HCT116 (cell line): ENCODE measurements around the gene OLA1. TPM values are rescaled to one million over a fixed set of nuclear protein-coding genes. Genes with fewer than 3 reads are reported as not detected.

Experiments
- ATAC-seq: fragments of 200-7000 bp; cut with Tn5 transposase; 2 replicates; pipeline ENCODE4 v1.9.1; 2020; ENCODE audit warnings: mild to moderate bottlenecking, moderate library complexity
- BruUV-seq: library from RNA; stranded (reverse); fragments of 400-500 nt; replicated peaks from 2 replicates; lab custom pipeline; 2021; lab: Mats Ljungman, UMichigan
- CTCF ChIA-PET: fragments of 300-600 bp; sonication (Branson Sonifier 250); formaldehyde crosslinking; loops from one replicate; lab custom pipeline; 2021; ENCODE audit warnings: antibody characterized with exemption; lab: Charles Lee
- POLR2A ChIA-PET: fragments of 300-600, 350-600 bp; sonication (Branson Sonifier 250); formaldehyde crosslinking; loops from one replicate; lab custom pipeline; 2021; ENCODE audit warnings: antibody characterized with exemption; lab: Charles Lee
- RAD21 ChIA-PET, 2 experiments: fragments of 300-600 bp; sonication (Branson Sonifier 250); formaldehyde crosslinking; loops; one replicate each; lab custom pipeline; 2023; ENCODE audit warnings: low total read pairs in 2 of 2; ENCODE audit not compliant: uncharacterized antibody in 2 of 2, unreplicated experiment in 2 of 2, low non-redundant PET in 1 of 2; lab: Charles Lee
- DNase-seq: peaks from one replicate; pipeline ENCODE4 v3.0.0-alpha.2; 2010; ENCODE audit warnings: low read depth, low spot score
- H2AFZ ChIP-seq: fragments of 200-600 bp; shearing (Covaris generic), sonication (generic); 2 replicates; pipeline ENCODE4 v1.6.1; 2017; ENCODE audit warnings: low read depth, mixed run types, mixed read lengths, antibody characterized with exemption, low read length; ENCODE audit not compliant: poor library complexity, severe bottlenecking
- H3K27ac ChIP-seq: 2 replicates; pipeline ENCODE4 v1.5.1; 2012; ENCODE audit warnings: low read depth, low read length
- H3K27me3 ChIP-seq: fragments of 200-600 bp; sonication (generic); 2 replicates; pipeline ENCODE4 v1.6.1; 2016; ENCODE audit warnings: mixed run types, low read length, mixed read lengths; ENCODE audit not compliant: insufficient read depth
- H3K36me3 ChIP-seq, 2 experiments: fragments of 200-500 bp in 1 of 2; fragments of 200-600 bp in 1 of 2; sonication (Bioruptor generic) in 1 of 2; sonication (generic) in 1 of 2; 2 replicates each; pipeline versions ENCODE4 v1.5.1 to v1.6.1; 2014 to 2016; ENCODE audit warnings: low read length in 2 of 2, inconsistent platforms in 1 of 2, mixed read lengths in 1 of 2, mixed run types in 1 of 2; ENCODE audit not compliant: insufficient read depth in 2 of 2, control insufficient read depth in 1 of 2
- H3K4me1 ChIP-seq, 2 experiments: fragments of 200-600 bp in 1 of 2; sonication (generic) in 1 of 2; 2 replicates each; pipeline versions ENCODE4 v1.5.1 to v1.6.1; 2012 to 2017; ENCODE audit warnings: low read length in 2 of 2, inconsistent platforms in 1 of 2, mild to moderate bottlenecking in 1 of 2, mixed read lengths in 1 of 2, mixed run types in 1 of 2, moderate library complexity in 1 of 2; ENCODE audit not compliant: insufficient read depth in 2 of 2, control insufficient read depth in 1 of 2
- H3K4me2 ChIP-seq: fragments of 200-600 bp; sonication (generic); 2 replicates; pipeline ENCODE4 v1.6.1; 2017; ENCODE audit warnings: mixed run types, low read length, mixed read lengths
- H3K4me3 ChIP-seq, 2 experiments: fragments of 200-600 bp in 1 of 2; sonication (generic) in 1 of 2; replicated peaks in 1 of 2; 2 replicates each; pipeline ENCODE4 v1.5.1; 2011 to 2016; ENCODE audit warnings: low read length in 2 of 2, control low read depth in 1 of 2, low read depth in 1 of 2, mild to moderate bottlenecking in 1 of 2, mixed read lengths in 1 of 2, mixed run types in 1 of 2
- H3K79me2 ChIP-seq: fragments of 200-600 bp; sonication (generic); 2 replicates; pipeline ENCODE4 v1.6.1; 2017; ENCODE audit warnings: mild to moderate bottlenecking, mixed run types, low read length, moderate library complexity, mixed read lengths; ENCODE audit not compliant: insufficient read depth
- H3K9ac ChIP-seq: fragments of 200-600 bp; sonication (generic); 2 replicates; pipeline ENCODE4 v1.6.1; 2016; ENCODE audit warnings: low read length, mixed read lengths
- H3K9me2 ChIP-seq: fragments of 200-600 bp; sonication (generic), shearing (Covaris generic); 2 replicates; pipeline ENCODE4 v1.6.1; 2017; ENCODE audit warnings: mixed run types, mild to moderate bottlenecking, moderate library complexity; ENCODE audit not compliant: insufficient read depth
- H3K9me3 ChIP-seq, 2 experiments: fragments of 200-500 bp in 1 of 2; fragments of 200-600 bp in 1 of 2; sonication (Bioruptor generic) in 1 of 2; sonication (generic) in 1 of 2; 2 replicates each; pipeline ENCODE4 v1.6.1; 2014 to 2017; ENCODE audit warnings: low read length in 2 of 2, mixed read lengths in 2 of 2, inconsistent platforms in 1 of 2, low read depth in 1 of 2, mild to moderate bottlenecking in 1 of 2, mixed run types in 1 of 2, moderate library complexity in 1 of 2; ENCODE audit not compliant: control insufficient read depth in 1 of 2, insufficient read depth in 1 of 2
- H4K20me1 ChIP-seq: fragments of 200-600 bp; sonication (generic), shearing (Covaris generic); 2 replicates; pipeline ENCODE4 v1.6.1; 2017; ENCODE audit warnings: mixed run types, mild to moderate bottlenecking, moderate library complexity; ENCODE audit not compliant: insufficient read depth
- CBX3 ChIP-seq: IDR thresholded peaks from 2 replicates; pipeline ENCODE4 v1.6.1; 2012; ENCODE audit warnings: low read depth
- CEBPB ChIP-seq: IDR thresholded peaks from 2 replicates; pipeline ENCODE4 v1.6.1; 2012; ENCODE audit warnings: low read depth
- ELF1 ChIP-seq: IDR thresholded peaks from 2 replicates; pipeline ENCODE4 v1.6.1; 2012; ENCODE audit warnings: low read depth, borderline replicate concordance
- EZH2 ChIP-seq: fragments of 200-600 bp; sonication (generic); IDR thresholded peaks from 2 replicates; pipeline ENCODE4 v1.6.1; 2017; ENCODE audit warnings: antibody characterized with exemption, mixed run types
- FOSL1 ChIP-seq: IDR thresholded peaks from 2 replicates; pipeline ENCODE4 v1.6.1; 2012; ENCODE audit warnings: low read depth
- JUND ChIP-seq: IDR thresholded peaks from 2 replicates; pipeline ENCODE4 v1.6.1; 2012
- POLR2A ChIP-seq: IDR thresholded peaks from 2 replicates; pipeline ENCODE4 v1.7.0; 2011; ENCODE audit warnings: borderline replicate concordance; ENCODE audit not compliant: insufficient read depth, insufficient read length; ENCODE audit errors: extremely low read depth
- POLR2AphosphoS5 ChIP-seq: IDR thresholded peaks from 2 replicates; pipeline ENCODE4 v1.6.1; 2011; ENCODE audit warnings: mild to moderate bottlenecking, low read depth, low read length, moderate library complexity
- RAD21 ChIP-seq: IDR thresholded peaks from 2 replicates; pipeline ENCODE4 v1.6.1; 2012; ENCODE audit warnings: low read depth, mild to moderate bottlenecking
- SP1 ChIP-seq: IDR thresholded peaks from 2 replicates; pipeline ENCODE4 v1.6.1; 2012; ENCODE audit warnings: low read depth
- SRF ChIP-seq: IDR thresholded peaks from 2 replicates; pipeline ENCODE4 v1.6.1; 2012; ENCODE audit warnings: low read depth
- TCF7L2 ChIP-seq: IDR thresholded peaks from 2 replicates; pipeline ENCODE4 v1.7.0; 2011; ENCODE audit warnings: borderline replicate concordance, inconsistent platforms; ENCODE audit not compliant: insufficient read depth, insufficient read length; ENCODE audit errors: extremely low read depth
- YY1 ChIP-seq: IDR thresholded peaks from 2 replicates; pipeline ENCODE4 v1.6.1; 2011; ENCODE audit warnings: low read length, low read depth, moderate library complexity, mild to moderate bottlenecking; ENCODE audit not compliant: insufficient replicate concordance; ENCODE audit errors: extremely low read depth
- ZFX ChIP-seq: fragments of 450-650 bp; IDR thresholded peaks from 2 replicates; pipeline ENCODE4 v1.6.1; 2017
- ZNF274 ChIP-seq: fragments of 200-500 bp; sonication (Bioruptor generic); IDR thresholded peaks from 2 replicates; pipeline ENCODE4 v1.6.1; 2014; ENCODE audit warnings: mild to moderate bottlenecking, low read depth, low read length, inconsistent platforms
- intact Hi-C: fragments of 100-400 bp; cut with micrococcal nuclease; formaldehyde crosslinking; loops from 2 replicates; pipeline ENCODE4 v1.10.0; 2022
- total RNA-seq: library from RNA; stranded (reverse); gene quantifications from one replicate; pipeline ENCODE4 v1.2.1, GENCODE V29; 2021; ENCODE audit not compliant: unreplicated experiment
- TF ChIP-seq, protein P1 (sequence below): IDR thresholded peaks from 2 replicates; pipeline ENCODE4 v1.6.1; 2012
- TF ChIP-seq, protein P2 (sequence below): IDR thresholded peaks from 2 replicates; pipeline ENCODE4 v1.6.1; 2011; ENCODE audit warnings: mild to moderate bottlenecking, low read length, moderate library complexity; ENCODE audit not compliant: insufficient replicate concordance; ENCODE audit errors: extremely low read depth
- TF ChIP-seq, protein P3 (sequence below), 3 experiments: fragments of 200-600 bp in 1 of 3; sonication (generic) in 1 of 3; IDR thresholded peaks in 2 of 3; conservative IDR thresholded peaks in 1 of 3; 2 replicates each; pipeline ENCODE4 v1.5.1; 2012 to 2017; ENCODE audit warnings: low read depth in 2 of 3, low read length in 2 of 3, antibody characterized with exemption in 1 of 3, borderline replicate concordance in 1 of 3, control low read depth in 1 of 3, mild to moderate bottlenecking in 1 of 3, mixed read lengths in 1 of 3, mixed run types in 1 of 3, moderate library complexity in 1 of 3; ENCODE audit not compliant: insufficient read depth in 1 of 3

The OLA1 gene
- total RNA-seq, 1 experiment from 2014 or later, result 219 TPM

DNA sequence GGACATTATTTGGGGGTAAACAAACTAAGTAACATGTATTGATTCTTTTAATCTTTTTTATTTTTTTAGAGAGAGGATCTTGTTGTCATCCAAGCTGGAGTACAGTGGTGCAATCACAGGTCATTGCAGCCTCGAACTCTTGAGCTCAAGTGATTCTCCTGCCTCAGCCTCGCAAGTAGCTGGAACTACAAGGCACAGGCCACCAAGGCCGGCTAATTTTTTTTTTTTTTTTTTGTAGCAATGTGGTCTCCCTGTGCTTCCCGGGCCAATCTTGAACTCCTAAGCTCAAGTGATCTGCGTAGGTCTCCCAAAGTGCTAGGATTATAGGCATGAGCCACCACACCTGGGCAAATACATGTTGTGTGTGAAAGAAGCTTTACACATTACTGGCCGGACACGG is 29.6 kb downstream of the OLA1 start:
- peaks cover 0 to 2% of the 10 kb centered on the region in 2 experiments; a peak in 1 of 4 replicates for H3K36me3 ChIP-seq
- no TSS peak for BruUV-seq

More for the DNA sequence above, 29.6 kb downstream of the OLA1 start:
- H3K4me3 ChIP-seq, result no peak overlapping the region
- DNase-seq (no peak), ATAC-seq (no peak)
- H3K4me1 ChIP-seq, result no peaks in the 10 kb centered on the region
- ChIA-PET POLR2A (interaction anchor here (1.0 kb wide), 1 partner anchor 17 kb away, joined by 3 read pairs; no protein-coding TSS in a partner anchor), CTCF (no interaction called here), RAD21 (no interaction called here)
- TF ChIP-seq ZNF274, result no peak
- TF ChIP-seq, protein P1, sequence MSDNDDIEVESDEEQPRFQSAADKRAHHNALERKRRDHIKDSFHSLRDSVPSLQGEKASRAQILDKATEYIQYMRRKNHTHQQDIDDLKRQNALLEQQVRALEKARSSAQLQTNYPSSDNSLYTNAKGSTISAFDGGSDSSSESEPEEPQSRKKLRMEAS, result no peak
- TF ChIP-seq YY1, result no peak
- TF ChIP-seq RAD21, result no peak
- no peak for TF ChIP-seq ELF1
- TF ChIP-seq, protein P2, sequence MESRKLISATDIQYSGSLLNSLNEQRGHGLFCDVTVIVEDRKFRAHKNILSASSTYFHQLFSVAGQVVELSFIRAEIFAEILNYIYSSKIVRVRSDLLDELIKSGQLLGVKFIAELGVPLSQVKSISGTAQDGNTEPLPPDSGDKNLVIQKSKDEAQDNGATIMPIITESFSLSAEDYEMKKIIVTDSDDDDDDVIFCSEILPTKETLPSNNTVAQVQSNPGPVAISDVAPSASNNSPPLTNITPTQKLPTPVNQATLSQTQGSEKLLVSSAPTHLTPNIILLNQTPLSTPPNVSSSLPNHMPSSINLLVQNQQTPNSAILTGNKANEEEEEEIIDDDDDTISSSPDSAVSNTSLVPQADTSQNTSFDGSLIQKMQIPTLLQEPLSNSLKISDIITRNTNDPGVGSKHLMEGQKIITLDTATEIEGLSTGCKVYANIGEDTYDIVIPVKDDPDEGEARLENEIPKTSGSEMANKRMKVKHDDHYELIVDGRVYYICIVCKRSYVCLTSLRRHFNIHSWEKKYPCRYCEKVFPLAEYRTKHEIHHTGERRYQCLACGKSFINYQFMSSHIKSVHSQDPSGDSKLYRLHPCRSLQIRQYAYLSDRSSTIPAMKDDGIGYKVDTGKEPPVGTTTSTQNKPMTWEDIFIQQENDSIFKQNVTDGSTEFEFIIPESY, result no peak
- no peak for TF ChIP-seq SP1
- TF ChIP-seq EZH2, result no peak
- no peak for TF ChIP-seq CBX3
- no peak for TF ChIP-seq POLR2AphosphoS5
- TF ChIP-seq FOSL1, result no peak
- no peak for TF ChIP-seq JUND
- no peak for TF ChIP-seq ZFX
- TF ChIP-seq, protein P3, sequence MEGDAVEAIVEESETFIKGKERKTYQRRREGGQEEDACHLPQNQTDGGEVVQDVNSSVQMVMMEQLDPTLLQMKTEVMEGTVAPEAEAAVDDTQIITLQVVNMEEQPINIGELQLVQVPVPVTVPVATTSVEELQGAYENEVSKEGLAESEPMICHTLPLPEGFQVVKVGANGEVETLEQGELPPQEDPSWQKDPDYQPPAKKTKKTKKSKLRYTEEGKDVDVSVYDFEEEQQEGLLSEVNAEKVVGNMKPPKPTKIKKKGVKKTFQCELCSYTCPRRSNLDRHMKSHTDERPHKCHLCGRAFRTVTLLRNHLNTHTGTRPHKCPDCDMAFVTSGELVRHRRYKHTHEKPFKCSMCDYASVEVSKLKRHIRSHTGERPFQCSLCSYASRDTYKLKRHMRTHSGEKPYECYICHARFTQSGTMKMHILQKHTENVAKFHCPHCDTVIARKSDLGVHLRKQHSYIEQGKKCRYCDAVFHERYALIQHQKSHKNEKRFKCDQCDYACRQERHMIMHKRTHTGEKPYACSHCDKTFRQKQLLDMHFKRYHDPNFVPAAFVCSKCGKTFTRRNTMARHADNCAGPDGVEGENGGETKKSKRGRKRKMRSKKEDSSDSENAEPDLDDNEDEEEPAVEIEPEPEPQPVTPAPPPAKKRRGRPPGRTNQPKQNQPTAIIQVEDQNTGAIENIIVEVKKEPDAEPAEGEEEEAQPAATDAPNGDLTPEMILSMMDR (IDR thresholded peaks at IDR 0.05 in 2 of 3, conservative IDR thresholded peaks at IDR 0.05 in 1 of 3; ENCODE audit: borderline replicate concordance in 1 of 3, insufficient read depth in 1 of 3, low read depth in 2 of 3, low read length in 2 of 3), result no peak
- no peak for TF ChIP-seq TCF7L2
- TF ChIP-seq CEBPB, result no peak
- TF ChIP-seq SRF, result no peak
- no peak for TF ChIP-seq POLR2A
- H3K79me2 ChIP-seq, result peaks cover 98% of the 10 kb centered on the region
- H3K27me3 ChIP-seq, result no peaks in the 10 kb centered on the region
- H3K27ac ChIP-seq, result no peak overlapping the region
- no peak overlapping the region for H3K9ac ChIP-seq
- no peaks in the 10 kb centered on the region for H3K9me3 ChIP-seq
- H3K9me2 ChIP-seq, result no peaks in the 10 kb centered on the region
- no peak overlapping the region for H2AFZ ChIP-seq
- peaks cover 10% of the 10 kb centered on the region; the same call in 1 of the 2 replicates for H4K20me1 ChIP-seq
- H3K4me2 ChIP-seq, result no peak overlapping the region
- intact Hi-C loops, result no loop called here
